ENCODE results near the gene ZEB2.

The ZEB2 gene

GRCh38 chr2:144460727-144461307 is 59.1 kb downstream of the ZEB2 start:
- H3K4me3 ChIP-seq (ENCODE audit: low read length): no peak overlapping the region
- no peak for DNase-seq (ENCODE audit: low read depth)
- no peak for TF ChIP-seq CTCF (conservative IDR thresholded peaks at IDR 0.05; ENCODE audit: low read length)

DNA sequence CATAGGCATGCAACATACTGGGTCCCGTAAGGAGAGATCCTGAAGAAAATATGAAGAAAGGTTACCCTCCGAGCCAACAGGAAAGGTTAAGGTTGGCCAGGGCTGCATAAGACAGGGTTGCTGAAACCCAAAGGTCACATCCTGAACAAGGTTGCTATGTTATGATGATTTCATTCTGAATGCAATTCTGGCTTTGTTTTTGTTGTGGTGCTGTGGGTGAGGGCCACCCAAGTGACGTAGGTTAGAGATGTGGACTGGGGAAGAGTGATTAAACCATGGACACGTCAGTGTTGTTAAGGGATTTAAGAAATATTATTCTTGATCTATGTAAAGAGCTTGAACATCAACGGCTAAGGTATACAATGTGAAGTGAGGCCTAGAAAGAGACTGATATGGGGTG is 60.0 kb downstream of the ZEB2 start:
- H3K4me3 ChIP-seq (ENCODE audit: low read length): no peak overlapping the region
- DNase-seq (ENCODE audit: low read depth): peak; percentile 54
- TF ChIP-seq CTCF (conservative IDR thresholded peaks at IDR 0.05; ENCODE audit: low read length): no peak

DNA sequence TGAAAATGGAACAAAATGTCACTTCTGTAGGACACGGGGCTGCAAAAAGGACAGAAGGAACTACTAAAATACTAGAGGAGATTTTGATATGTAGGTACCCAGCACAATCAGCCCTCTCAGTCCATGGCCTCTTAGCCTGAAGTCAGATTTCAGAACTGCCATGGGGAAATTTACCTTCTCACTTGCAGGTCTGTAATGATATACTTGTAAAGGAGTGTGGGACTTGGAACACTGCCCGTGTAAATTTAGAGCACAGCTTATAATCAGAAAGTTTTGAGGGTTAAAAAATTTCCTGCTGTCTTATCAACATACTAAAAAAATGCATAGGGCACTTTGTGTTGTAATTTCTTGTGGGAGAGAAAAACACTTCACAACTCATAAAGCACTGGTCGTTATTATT is 60.6 kb downstream of the ZEB2 start:
- DNase-seq (ENCODE audit: low read depth): no peak
- no peak for TF ChIP-seq CTCF (conservative IDR thresholded peaks at IDR 0.05; ENCODE audit: low read length)
- no peak overlapping the region for H3K4me3 ChIP-seq (ENCODE audit: low read length)

- H3K4me3 ChIP-seq (ENCODE audit: low read length): no peak overlapping the region
- no peak for TF ChIP-seq CTCF (conservative IDR thresholded peaks at IDR 0.05; ENCODE audit: low read length)
- no peak for DNase-seq (ENCODE audit: low read depth)
Measured at GRCh38 chr2:144458541-144458940, 61.4 kb downstream of the ZEB2 start.

GRCh38 chr2:144456680-144457079 is 63.2 kb downstream of the ZEB2 start:
- DNase-seq (ENCODE audit: low read depth): peak; percentile 93
- no peak for TF ChIP-seq CTCF (conservative IDR thresholded peaks at IDR 0.05; ENCODE audit: low read length)
- H3K4me3 ChIP-seq (ENCODE audit: low read length): no peak overlapping the region

- no peak overlapping the region for H3K4me3 ChIP-seq (ENCODE audit: low read length)
- no peak for TF ChIP-seq CTCF (conservative IDR thresholded peaks at IDR 0.05; ENCODE audit: low read length)
- no peak for DNase-seq (ENCODE audit: low read depth)
Measured at GRCh38 chr2:144455987-144456386, 63.9 kb downstream of the ZEB2 start.

GRCh38 chr2:144454466-144455287 is 65.2 kb downstream of the ZEB2 start:
- TF ChIP-seq CTCF (conservative IDR thresholded peaks at IDR 0.05; ENCODE audit: low read length): no peak
- H3K4me3 ChIP-seq (ENCODE audit: low read length): peak overlapping the region; percentile 5
- DNase-seq (ENCODE audit: low read depth): no peak

Data from AG10803 (cell line).